Endothelial cell of umbilical vein (primary cell): ENCODE data around the gene KCTD5. TPM values are rescaled to one million over a fixed set of nuclear protein-coding genes. Genes with fewer than 3 reads are reported as not detected.
A peak's percentile ranks its signal among the peaks of the same experiment; 100 is the strongest.

Source experiments
- BruUV-seq: library from RNA; stranded (reverse); fragments of 400-500 nt; replicated peaks from 2 replicates; lab custom pipeline; 2021; lab: Mats Ljungman, UMichigan
- CTCF ChIA-PET: fragments of 300-600, 350-600 bp; sonication (Branson Sonifier 250); formaldehyde crosslinking; loops from one replicate; lab custom pipeline; 2021; ENCODE audit warnings: antibody characterized with exemption, inconsistent platforms; lab: Charles Lee
- POLR2A ChIA-PET: fragments of 300-600, 350-600 bp; sonication (Branson Sonifier 250); formaldehyde crosslinking; loops from one replicate; lab custom pipeline; 2021; ENCODE audit warnings: antibody characterized with exemption, inconsistent platforms; lab: Charles Lee
- DNase-seq: peaks from one replicate; pipeline ENCODE4 v3.0.0-alpha.2; 2011; ENCODE audit warnings: low read depth, low spot score
- FAIRE-seq: peaks from 2 replicates; lab custom pipeline; 2011; peaks lifted over from hg19 to GRCh38; lab: Jason Lieb, UNC
- H2AFZ ChIP-seq: 2 replicates; pipeline ENCODE4 v1.6.0; 2012; ENCODE audit warnings: low read depth, low read length, control low read depth, inconsistent platforms
- H3K27ac ChIP-seq: 2 replicates; pipeline ENCODE4 v1.5.1; 2011; ENCODE audit warnings: low read depth, mild to moderate bottlenecking, control low read depth, low read length, moderate library complexity; ENCODE audit not compliant: insufficient read depth
- H3K27me3 ChIP-seq, 2 experiments: 2 replicates each; pipeline versions ENCODE4 v1.6.0 to v1.6.1; 2011; ENCODE audit warnings: low read length in 2 of 2, mixed read lengths in 1 of 2; ENCODE audit not compliant: control insufficient read depth in 2 of 2, insufficient read depth in 2 of 2
- H3K36me3 ChIP-seq, 2 experiments: 2 replicates in 1 of 2; 3 replicates in 1 of 2; pipeline ENCODE4 v1.5.1; 2011; ENCODE audit warnings: low read length in 2 of 2, mild to moderate bottlenecking in 1 of 2, moderate library complexity in 1 of 2; ENCODE audit not compliant: control insufficient read depth in 2 of 2, insufficient read depth in 2 of 2; ENCODE audit errors: extremely low read depth in 1 of 2
- H3K4me1 ChIP-seq: 3 replicates; pipeline ENCODE4 v1.5.1; 2011; ENCODE audit warnings: mild to moderate bottlenecking, low read length; ENCODE audit not compliant: control insufficient read depth, insufficient read depth; ENCODE audit errors: extremely low read depth
- H3K4me2 ChIP-seq: 2 replicates; pipeline ENCODE4 v1.6.1; 2011; ENCODE audit warnings: low read length, control low read depth, mixed read lengths; ENCODE audit not compliant: insufficient read depth
- H3K4me3 ChIP-seq, 3 experiments: fragments of 200-600 bp in 1 of 3; sonication (generic), shearing (Covaris generic) in 1 of 3; replicated peaks in 1 of 3; 2 replicates each; pipeline ENCODE4 v1.5.1; 2011 to 2016; ENCODE audit warnings: control low read depth in 3 of 3, low read length in 3 of 3, mild to moderate bottlenecking in 2 of 3, inconsistent platforms in 1 of 3, low read depth in 1 of 3, moderate library complexity in 1 of 3; ENCODE audit not compliant: insufficient read depth in 1 of 3
- H3K79me2 ChIP-seq: 2 replicates; pipeline ENCODE4 v1.6.0; 2012; ENCODE audit warnings: low read length, inconsistent platforms; ENCODE audit not compliant: control insufficient read depth, insufficient read depth
- H3K9ac ChIP-seq: replicated peaks from 2 replicates; pipeline ENCODE3; 2011; ENCODE audit warnings: low read length, control low read depth; ENCODE audit not compliant: insufficient read depth; ENCODE audit errors: extremely low read depth
- H3K9me1 ChIP-seq: replicated peaks from 3 replicates; pipeline ENCODE4 v1.6.0; 2011; ENCODE audit warnings: mild to moderate bottlenecking, low read length; ENCODE audit not compliant: control insufficient read depth, insufficient read depth; ENCODE audit errors: extremely low read depth
- H3K9me3 ChIP-seq: replicated peaks from 2 replicates; pipeline ENCODE4 v1.5.1; 2012; ENCODE audit warnings: low read length, inconsistent platforms; ENCODE audit not compliant: control insufficient read depth, insufficient read depth
- H4K20me1 ChIP-seq: replicated peaks from 2 replicates; pipeline ENCODE3; 2011; ENCODE audit warnings: mild to moderate bottlenecking, low read length; ENCODE audit not compliant: control insufficient read depth, insufficient read depth; ENCODE audit errors: extremely low read depth
- CTCF ChIP-seq, 2 donors: IDR thresholded peaks; 1 replicate in 1 of 2; 2 replicates in 1 of 2; pipeline ENCODE4 v1.5.1; 2011; ENCODE audit warnings: low read length in 2 of 2, mild to moderate bottlenecking in 2 of 2, moderate library complexity in 2 of 2, control low read depth in 1 of 2, inconsistent platforms in 1 of 2, low read depth in 1 of 2; ENCODE audit not compliant: insufficient read depth in 1 of 2; ENCODE audit errors: extremely low read depth in 1 of 2
- EZH2 ChIP-seq: IDR thresholded peaks from 2 replicates; pipeline ENCODE4 v1.6.1; 2012; ENCODE audit warnings: borderline replicate concordance, low read depth, mild to moderate bottlenecking, moderate library complexity, low read length, inconsistent platforms; ENCODE audit not compliant: severe bottlenecking
- FOS ChIP-seq: IDR thresholded peaks from 2 replicates; pipeline ENCODE4 v1.6.1; 2011; ENCODE audit warnings: mild to moderate bottlenecking, low read length, moderate library complexity, borderline replicate concordance; ENCODE audit not compliant: insufficient read depth
- GATA2 ChIP-seq: IDR thresholded peaks from 2 replicates; pipeline ENCODE4 v1.7.0; 2011; ENCODE audit warnings: low read depth, mild to moderate bottlenecking, moderate library complexity, mixed read lengths, low read length; ENCODE audit not compliant: insufficient read length, insufficient read depth
- JUN ChIP-seq: IDR thresholded peaks from 2 replicates; pipeline ENCODE4 v1.6.1; 2011; ENCODE audit warnings: borderline replicate concordance, low read depth; ENCODE audit not compliant: insufficient read length, insufficient read depth
- MAX ChIP-seq: IDR thresholded peaks from 2 replicates; pipeline ENCODE4 v1.6.1; 2011; ENCODE audit not compliant: insufficient read depth, insufficient read length
- MYC ChIP-seq: IDR thresholded peaks from one replicate; pipeline ENCODE4 v1.6.1; 2011; ENCODE audit warnings: mild to moderate bottlenecking, low read depth, low read length
- POLR2A ChIP-seq: IDR thresholded peaks from 2 replicates; pipeline ENCODE4 v1.6.1; 2012; ENCODE audit warnings: low read depth, mild to moderate bottlenecking, control low read depth, low read length
- POLR2AphosphoS5 ChIP-seq: IDR thresholded peaks from 2 replicates; pipeline ENCODE4 v1.6.1; 2012; ENCODE audit warnings: low read depth, mild to moderate bottlenecking, control low read depth, low read length, moderate library complexity; ENCODE audit not compliant: insufficient read depth
- dilution Hi-C: fragments of 300-500 bp; cut with MboI; formaldehyde crosslinking; loops from one replicate; pipeline ENCODE4 v1.15.0; 2019; ENCODE audit warnings: low sequenced_read_pairs; ENCODE audit not compliant: extremely low pct_ligation_motif_present
- intact Hi-C: fragments of 100-400 bp; cut with micrococcal nuclease; formaldehyde crosslinking; loops from one replicate; pipeline ENCODE4 v1.10.0; 2022
- polyA plus RNA-seq, 4 experiments: library from polyadenylated mRNA; depleted of rRNA in 3 of 4; stranded (reverse) in 3 of 4; unstranded in 1 of 4; fragments of >200 nt; gene quantifications; 2 replicates each; pipeline versions ENCODE4 v1.2.1 to v1.2.3, GENCODE V29; 2011 to 2012; ENCODE audit warnings: missing spikeins in 1 of 4
- total RNA-seq: library from RNA; stranded (reverse); gene quantifications from 2 replicates; pipeline ENCODE4 v1.2.3, GENCODE V29; 2021

Gene KCTD5
- total and polyA plus RNA-seq, 2 donors (not counting 3 experiments of a cell fraction or from before 2014, with no cell fraction given), result 32.2 to 42.0 TPM

GRCh38 chr16:2673066-2673999 is 9.0 kb upstream of the KCTD5 start:
- POLR2A ChIA-PET, result interaction anchor here (1.0 to 1.4 kb wide), 2 partner anchors 8 to 9 kb away, joined by 3 to 22 read pairs; partner anchors contain the start of gene KCTD5
- intact Hi-C loops, result loop anchor here (1.0 to 10.0 kb wide), 4 partner anchors 9 to 239 kb away; partner anchors contain the start of genes FLYWCH1 and KCTD5
- Histone ChIP-seq H3K27me3 (no peaks in the 10 kb centered on the region), H3K79me2 (peaks cover 2% of the 10 kb centered on the region), H3K4me1 (peaks cover 7% of the 10 kb centered on the region), H3K27ac (peak overlapping the region; percentile 14), H3K9me3 (no peaks in the 10 kb centered on the region), H3K4me2 (peak overlapping the region; percentile 92), H3K4me3 (peak overlapping the region; percentile 61 to 92 (median 89)), H2AFZ (peak overlapping the region; percentile 100), H3K9me1 (no peaks in the 10 kb centered on the region), H4K20me1 (no peaks in the 10 kb centered on the region), H3K36me3 (no peaks in the 10 kb centered on the region), H3K9ac (peak overlapping the region; percentile 55)
- CTCF ChIA-PET, result interaction anchor here (0.9 kb wide), 1 partner anchor 9 kb away, joined by 5 read pairs; the partner anchor contains the start of gene KCTD5
- TF ChIP-seq POLR2AphosphoS5 (peak; percentile 32), FOS (no peak)
- DNase-seq, result peak; percentile 95
- no TSS peak for BruUV-seq
- dilution Hi-C loops, result no loop called here
- peak; percentile 92 for FAIRE-seq

GRCh38 chr16:2675021-2675420 is 7.3 kb upstream of the KCTD5 start:
- H3K79me2 ChIP-seq, result peaks cover 2% of the 10 kb centered on the region
- no peaks in the 10 kb centered on the region for H4K20me1 ChIP-seq
- no peak overlapping the region for H3K27ac ChIP-seq
- no peak overlapping the region for H3K4me2 ChIP-seq
- dilution Hi-C loops, result no loop called here
- H3K36me3 ChIP-seq, result no peaks in the 10 kb centered on the region
- H2AFZ ChIP-seq, result no peak overlapping the region
- no TSS peak for BruUV-seq
- no peaks in the 10 kb centered on the region for H3K9me3 ChIP-seq
- peaks cover 7% of the 10 kb centered on the region for H3K4me1 ChIP-seq
- no peaks in the 10 kb centered on the region for H3K9me1 ChIP-seq
- ChIA-PET CTCF (no interaction called here), POLR2A (no interaction called here)
- TF ChIP-seq CTCF (IDR thresholded peaks at IDR 0.05; ENCODE audit: extremely low read depth in 1 of 2, insufficient read depth in 1 of 2, low read depth in 1 of 2, low read length in 2 of 2), result no peak
- no peak for TF ChIP-seq EZH2
- TF ChIP-seq MAX, result no peak
- no peak for TF ChIP-seq FOS
- TF ChIP-seq POLR2AphosphoS5, result no peak
- no peak for TF ChIP-seq JUN
- no peak for TF ChIP-seq GATA2
- TF ChIP-seq MYC, result no peak
- TF ChIP-seq POLR2A, result no peak
- FAIRE-seq (no peak), DNase-seq (no peak)
- intact Hi-C loops, result loop anchor here (10.0 kb wide), 1 partner anchor 70 kb away; no protein-coding TSS in a partner anchor
- H3K4me3 ChIP-seq, result no peak overlapping the region
- no peaks in the 10 kb centered on the region for H3K27me3 ChIP-seq
- no peak overlapping the region for H3K9ac ChIP-seq
